IPS-NIHi11 (cell line): ENCODE data around the gene GPC1.

Experiments
- DNase-seq: peaks from one replicate; pipeline ENCODE4 v3.0.0; 2012; ENCODE audit warnings: mixed read lengths, low spot score

GPC1 gene

GRCh38 chr2:240442891-240443715 lies 7.6 kb downstream of the GPC1 start:
- DNase-seq, result no peak

- DNase-seq, result no peak
Observed at GRCh38 chr2:240443891-240444301, 8.4 kb downstream of the GPC1 start.

- no peak for DNase-seq
Observed at GRCh38 chr2:240444464-240444863, 9.0 kb downstream of the GPC1 start.

- no peak for DNase-seq
Observed at GRCh38 chr2:240445961-240446663, 10.6 kb downstream of the GPC1 start.

- DNase-seq, result no peak
Observed at GRCh38 chr2:240446664-240447175, 11.3 kb downstream of the GPC1 start.

GRCh38 chr2:240447331-240447730 lies 11.9 kb downstream of the GPC1 start:
- DNase-seq, result no peak

GRCh38 chr2:240447934-240448333 lies 12.5 kb downstream of the GPC1 start:
- DNase-seq, result no peak

GRCh38 chr2:240448387-240449274 lies 13.2 kb downstream of the GPC1 start:
- no peak for DNase-seq

- DNase-seq, result no peak
Observed at GRCh38 chr2:240449764-240450531, 14.5 kb downstream of the GPC1 start.

- DNase-seq, result no peak
Observed at GRCh38 chr2:240450532-240451107, 15.2 kb downstream of the GPC1 start.

- no peak for DNase-seq
Observed at GRCh38 chr2:240451108-240451611, 15.7 kb downstream of the GPC1 start.

- DNase-seq, result no peak
Observed at GRCh38 chr2:240451791-240452461, 16.5 kb downstream of the GPC1 start.

- peak; percentile 91 for DNase-seq
Observed at GRCh38 chr2:240452462-240453256, 17.2 kb downstream of the GPC1 start.

- DNase-seq, result peak; percentile 72
Observed at GRCh38 chr2:240453461-240454105, 18.1 kb downstream of the GPC1 start.

GRCh38 chr2:240454106-240454901 lies 18.8 kb downstream of the GPC1 start:
- no peak for DNase-seq

GRCh38 chr2:240455272-240455646 lies 19.8 kb downstream of the GPC1 start:
- DNase-seq, result no peak

- DNase-seq, result peak; percentile 68
Observed at GRCh38 chr2:240455647-240456446, 20.4 kb downstream of the GPC1 start.
